Renal pelvis (tissue), 4 donors: ENCODE measurements around the gene FNDC7. TPM values are rescaled to one million over a fixed set of nuclear protein-coding genes. Genes with fewer than 3 reads are reported as not detected.
"Not testable (repeated sequence)": the region's sequence is repeated elsewhere in the genome, so short reads cannot be mapped to it uniquely, and the experiment has no call there.

ENCODE experiments used
- DNase-seq: peaks from one replicate; pipeline ENCODE4 v3.0.0-alpha.2; 2013
- polyA plus RNA-seq, 3 donors: library from polyadenylated mRNA; unstranded; fragments of 120-200 nt; gene quantifications; one replicate each; pipeline ENCODE4 v1.2.1, GENCODE V29; 2013; ENCODE audit not compliant: insufficient read length in 3 of 3

Gene FNDC7
- polyA plus RNA-seq, 3 donors = not detected

- peak; percentile 38 for DNase-seq
Observed at GRCh38 chr1:108742253-108742652, 29.5 kb downstream of the FNDC7 start.

GRCh38 chr1:108745980-108746381, 33.3 kb downstream of the FNDC7 start:
- no peak for DNase-seq

- peak; percentile 95 for DNase-seq
Observed at GRCh38 chr1:108746382-108747170, 33.9 kb downstream of the FNDC7 start, which contains the start of gene STXBP3. Gene STXBP3 (plus strand): TSS chr1:108746674. CDS start chr1:108746738, 64 bp downstream.

- peak; percentile 82 for DNase-seq
Observed at GRCh38 chr1:108747171-108747850, 34.6 kb downstream of the FNDC7 start.

- DNase-seq = no peak
Observed at GRCh38 chr1:108747898-108748297, 35.2 kb downstream of the FNDC7 start.

- no peak for DNase-seq
Observed at GRCh38 chr1:108749081-108749480, 36.4 kb downstream of the FNDC7 start.

- DNase-seq = peak; percentile 79
Observed at GRCh38 chr1:108750476-108751181, 37.9 kb downstream of the FNDC7 start.

- no peak for DNase-seq
Observed at GRCh38 chr1:108753363-108753762, 40.7 kb downstream of the FNDC7 start.

GRCh38 chr1:108758796-108759195, 46.1 kb downstream of the FNDC7 start:
- DNase-seq = no peak

GRCh38 chr1:108767115-108767514, 54.4 kb downstream of the FNDC7 start:
- no peak for DNase-seq

GRCh38 chr1:108767708-108768107, 55.0 kb downstream of the FNDC7 start:
- no peak for DNase-seq

GRCh38 chr1:108777839-108778238, 65.1 kb downstream of the FNDC7 start:
- DNase-seq = no peak

- DNase-seq = no peak
Observed at GRCh38 chr1:108779455-108779854, 66.7 kb downstream of the FNDC7 start.

GRCh38 chr1:108780937-108781574, 68.3 kb downstream of the FNDC7 start:
- DNase-seq = no peak

GRCh38 chr1:108781575-108781944, 68.9 kb downstream of the FNDC7 start:
- DNase-seq = not testable (repeated sequence)

GRCh38 chr1:108785264-108785663, 72.6 kb downstream of the FNDC7 start:
- no peak for DNase-seq

GRCh38 chr1:108785880-108786279, 73.2 kb downstream of the FNDC7 start:
- no peak for DNase-seq

- DNase-seq = no peak
Observed at GRCh38 chr1:108791790-108792189, 79.1 kb downstream of the FNDC7 start.
